HG03045 (cell line): ENCODE measurements around the gene MROH7.
"Not testable (repeated sequence)": the region's sequence is repeated elsewhere in the genome, so short reads cannot be mapped to it uniquely, and the experiment has no call there.

Experiments used
- ATAC-seq: cut with Tn5 transposase; IDR thresholded peaks from one replicate; pipeline ENCODE4 v1.9.1; 2021; ENCODE audit warnings: mild to moderate bottlenecking, moderate library complexity; ENCODE audit not compliant: unreplicated experiment

Gene MROH7

GRCh38 chr1:54609301-54609921 is 32.2 kb upstream of the MROH7 start:
- ATAC-seq: no peak

GRCh38 chr1:54610048-54610447 is 31.5 kb upstream of the MROH7 start:
- ATAC-seq: no peak

GRCh38 chr1:54610601-54611580 is 30.7 kb upstream of the MROH7 start:
- no peak for ATAC-seq

- no peak for ATAC-seq
Measured at GRCh38 chr1:54611621-54612020, 30.0 kb upstream of the MROH7 start.

- no peak for ATAC-seq
Measured at GRCh38 chr1:54614024-54614423, 27.6 kb upstream of the MROH7 start.

- no peak for ATAC-seq
Measured at GRCh38 chr1:54614563-54614962, 27.0 kb upstream of the MROH7 start.

- ATAC-seq: no peak
Measured at GRCh38 chr1:54615531-54616279, 25.9 kb upstream of the MROH7 start.

GRCh38 chr1:54619749-54620148 is 21.8 kb upstream of the MROH7 start:
- ATAC-seq: no peak

GRCh38 chr1:54623216-54624007 is 18.2 kb upstream of the MROH7 start, which contains the start of gene FAM151A:
FAM151A (minus strand) TSS chr1:54623525; CDS start chr1:54623395, 130 bp downstream.
- no peak for ATAC-seq

- ATAC-seq: no peak
Measured at GRCh38 chr1:54624466-54625464, 16.8 kb upstream of the MROH7 start.

- ATAC-seq: no peak
Measured at GRCh38 chr1:54627196-54627595, 14.4 kb upstream of the MROH7 start.

- not testable (repeated sequence) for ATAC-seq
Measured at GRCh38 chr1:54635804-54636203, 5.8 kb upstream of the MROH7 start.

- not testable (repeated sequence) for ATAC-seq
Measured at GRCh38 chr1:54636461-54637446, 4.8 kb upstream of the MROH7 start.

GRCh38 chr1:54640361-54640760 is 1.2 kb upstream of the MROH7 start:
- ATAC-seq: no peak

- ATAC-seq: no peak
Measured at GRCh38 chr1:54643736-54644135, 2.1 kb downstream of the MROH7 start.

- ATAC-seq: no peak
Measured at GRCh38 chr1:54645806-54646676, 4.5 kb downstream of the MROH7 start.
